ENCODE measurements around the gene FBXO2. TPM values are rescaled to one million over a fixed set of nuclear protein-coding genes. Genes with fewer than 3 reads are reported as not detected.
"Not testable (repeated sequence)": the region's sequence is repeated elsewhere in the genome, so short reads cannot be mapped to it uniquely, and the experiment has no call there.

The FBXO2 gene
- total RNA-seq, 1 donor from 2014 or later: 64.0 TPM

- peaks cover under 1% of the 10 kb centered on the region for H3K9me3 ChIP-seq (ENCODE audit: insufficient read depth, low read depth, low read length)
- no peaks in the 10 kb centered on the region for H3K4me1 Mint-ChIP-seq (ENCODE audit: low read depth, unreplicated experiment)
- H3K36me3 ChIP-seq (ENCODE audit: insufficient read depth, low read length): no peaks in the 10 kb centered on the region
- no peak overlapping the region for H3K27ac Mint-ChIP-seq (ENCODE audit: unreplicated experiment)
- no peaks in the 10 kb centered on the region for H3K79me2 ChIP-seq (ENCODE audit: insufficient read depth, low read length)
- peaks cover 5% of the 10 kb centered on the region for H3K27me3 ChIP-seq (ENCODE audit: insufficient read depth, low read length)
- no peak overlapping the region for H3K27ac ChIP-seq (ENCODE audit: low read depth, low read length)
- peaks cover 67% of the 10 kb centered on the region for H3K27me3 Mint-ChIP-seq (ENCODE audit: low read depth, unreplicated experiment)
- H3K4me2 ChIP-seq (ENCODE audit: low read length): no peak overlapping the region
- H3K9me3 Mint-ChIP-seq (ENCODE audit: unreplicated experiment): no peaks in the 10 kb centered on the region
- TF ChIP-seq EZH2 (IDR thresholded peaks at IDR 0.05; ENCODE audit: insufficient read depth, low read length): no peak
- no peak for TF ChIP-seq CTCF (IDR thresholded peaks at IDR 0.05; ENCODE audit: insufficient read depth, low read depth, low read length)
- H3K4me3 ChIP-seq (ENCODE audit: insufficient read depth, low read depth, low read length): no peak overlapping the region
- H3K9ac ChIP-seq (ENCODE audit: low read length): no peak overlapping the region
- no peak overlapping the region for H2AFZ ChIP-seq (ENCODE audit: low read depth, low read length)
- no peaks in the 10 kb centered on the region for H4K20me1 ChIP-seq (ENCODE audit: insufficient read depth, low read length)
- DNase-seq (ENCODE audit: low read depth): no peak
- H3K4me3 Mint-ChIP-seq (ENCODE audit: unreplicated experiment): no peak overlapping the region
- H3K36me3 Mint-ChIP-seq (ENCODE audit: low read depth, unreplicated experiment): no peaks in the 10 kb centered on the region
- FAIRE-seq: no peak
- no peaks in the 10 kb centered on the region for H3K4me1 ChIP-seq (ENCODE audit: insufficient read depth, low read length)
Measured at GRCh38 chr1:11611638-11612327, 42.4 kb downstream of the FBXO2 start.

DNA sequence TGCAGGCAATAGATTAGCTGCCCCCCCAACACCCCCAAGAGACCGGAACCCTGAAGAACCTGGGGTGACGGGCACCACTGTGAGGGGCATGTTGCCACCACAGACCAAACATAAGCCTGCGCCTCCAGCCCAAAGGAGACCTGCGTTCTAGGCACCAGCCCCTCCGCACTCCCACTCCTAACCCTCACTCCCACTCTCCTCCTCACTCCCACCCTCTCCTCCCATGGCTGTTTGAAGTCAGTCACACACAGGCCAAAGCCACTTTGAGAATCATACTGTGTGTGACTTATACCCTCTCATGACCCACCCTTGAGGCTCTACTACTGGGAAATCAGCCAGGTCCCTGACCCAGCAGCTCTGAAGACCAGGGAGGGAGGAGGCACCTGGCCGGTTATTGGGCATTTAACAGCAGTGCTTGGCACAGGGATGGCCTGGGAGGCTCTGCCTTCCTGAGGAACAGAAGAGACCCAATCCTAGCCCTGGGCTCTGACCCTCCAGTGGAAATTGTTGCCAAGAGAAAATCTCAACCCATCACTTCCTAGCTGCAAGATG lies 43.5 kb downstream of the FBXO2 start:
- DNase-seq (ENCODE audit: low read depth) (no peak), FAIRE-seq (no peak)
- Mint-ChIP-seq H3K4me1 (ENCODE audit: low read depth, unreplicated experiment) (no peaks in the 10 kb centered on the region), H3K36me3 (ENCODE audit: low read depth, unreplicated experiment) (peaks cover 1% of the 10 kb centered on the region), H3K9me3 (ENCODE audit: unreplicated experiment) (peaks cover 5% of the 10 kb centered on the region), H3K27me3 (ENCODE audit: low read depth, unreplicated experiment) (peaks cover 60% of the 10 kb centered on the region), H3K4me3 (ENCODE audit: unreplicated experiment) (no peak overlapping the region), H3K27ac (ENCODE audit: unreplicated experiment) (no peak overlapping the region)
- Histone ChIP-seq H3K4me1 (ENCODE audit: insufficient read depth, low read length) (no peaks in the 10 kb centered on the region), H3K9me3 (ENCODE audit: insufficient read depth, low read depth, low read length) (peaks cover 2% of the 10 kb centered on the region), H2AFZ (ENCODE audit: low read depth, low read length) (no peak overlapping the region), H3K4me3 (ENCODE audit: insufficient read depth, low read depth, low read length) (no peak overlapping the region), H3K36me3 (ENCODE audit: insufficient read depth, low read length) (no peaks in the 10 kb centered on the region), H3K27me3 (ENCODE audit: insufficient read depth, low read length) (peaks cover 5% of the 10 kb centered on the region), H4K20me1 (ENCODE audit: insufficient read depth, low read length) (no peaks in the 10 kb centered on the region), H3K9ac (ENCODE audit: low read length) (no peak overlapping the region), H3K27ac (ENCODE audit: low read depth, low read length) (no peak overlapping the region), H3K4me2 (ENCODE audit: low read length) (no peak overlapping the region), H3K79me2 (ENCODE audit: insufficient read depth, low read length) (no peaks in the 10 kb centered on the region)
- TF ChIP-seq EZH2 (IDR thresholded peaks at IDR 0.05; ENCODE audit: insufficient read depth, low read length) (no peak), CTCF (IDR thresholded peaks at IDR 0.05; ENCODE audit: insufficient read depth, low read depth, low read length) (no peak)

DNA sequence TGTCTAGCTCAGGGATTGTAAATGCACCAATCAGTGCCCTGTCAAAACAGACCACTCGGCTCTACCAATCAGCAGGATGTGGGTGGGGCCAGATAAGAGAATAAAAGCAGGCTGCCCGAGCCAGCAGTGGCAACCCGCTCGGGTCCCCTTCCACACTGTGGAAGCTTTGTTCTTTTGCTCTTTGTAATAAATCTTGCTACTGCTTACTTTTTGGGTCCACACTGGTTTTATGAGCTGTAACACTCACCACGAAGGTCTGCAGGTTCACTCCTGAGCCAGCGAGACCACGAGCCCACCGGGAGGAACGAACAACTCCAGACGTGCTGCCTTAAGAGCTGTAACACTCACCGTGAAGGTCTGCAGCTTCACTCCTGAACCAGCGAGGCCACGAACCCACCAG lies 44.9 kb downstream of the FBXO2 start:
- H3K36me3 Mint-ChIP-seq (ENCODE audit: low read depth, unreplicated experiment); H4K20me1 ChIP-seq (ENCODE audit: insufficient read depth, low read length); H3K4me3 ChIP-seq (ENCODE audit: insufficient read depth, low read depth, low read length); H3K27ac Mint-ChIP-seq (ENCODE audit: unreplicated experiment); H3K9me3 ChIP-seq (ENCODE audit: insufficient read depth, low read depth, low read length); H3K4me1 ChIP-seq (ENCODE audit: insufficient read depth, low read length); H3K79me2 ChIP-seq (ENCODE audit: insufficient read depth, low read length); DNase-seq (ENCODE audit: low read depth); H3K4me1 Mint-ChIP-seq (ENCODE audit: low read depth, unreplicated experiment); H2AFZ ChIP-seq (ENCODE audit: low read depth, low read length); H3K4me3 Mint-ChIP-seq (ENCODE audit: unreplicated experiment); H3K27me3 ChIP-seq (ENCODE audit: insufficient read depth, low read length); H3K9me3 Mint-ChIP-seq (ENCODE audit: unreplicated experiment); H3K27ac ChIP-seq (ENCODE audit: low read depth, low read length); H3K36me3 ChIP-seq (ENCODE audit: insufficient read depth, low read length); H3K4me2 ChIP-seq (ENCODE audit: low read length); FAIRE-seq; H3K9ac ChIP-seq (ENCODE audit: low read length): not testable (repeated sequence)
- peaks cover 54% of the 10 kb centered on the region for H3K27me3 Mint-ChIP-seq (ENCODE audit: low read depth, unreplicated experiment)

DNA sequence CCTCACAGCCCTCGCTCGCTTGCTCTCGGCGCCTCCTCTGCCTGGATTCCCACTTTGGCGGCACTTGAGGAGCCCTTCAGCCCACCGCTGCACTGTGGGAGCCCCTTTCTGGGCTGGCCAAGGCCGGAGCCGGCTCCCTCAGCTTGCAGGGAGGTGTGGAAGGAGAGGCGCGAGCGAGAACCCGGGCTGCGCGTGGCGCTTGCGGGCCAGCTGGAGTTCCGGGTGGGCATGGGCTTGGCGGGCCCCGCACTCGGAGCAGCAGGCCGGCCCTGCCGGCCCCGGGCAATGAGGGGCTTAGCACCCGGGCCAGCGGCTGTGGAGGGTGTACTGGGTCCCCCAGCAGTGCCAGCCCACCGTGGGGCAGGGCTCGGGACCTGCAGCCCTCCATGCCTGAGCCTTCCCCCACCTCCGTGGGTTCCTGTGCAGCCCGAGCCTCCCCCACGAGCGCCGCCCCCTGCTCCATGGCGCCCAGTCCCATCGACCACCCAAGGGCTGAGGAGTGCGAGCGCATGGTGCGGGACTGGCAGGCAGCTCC lies 45.6 kb downstream of the FBXO2 start:
- not testable (repeated sequence) for H3K4me1 Mint-ChIP-seq (ENCODE audit: low read depth, unreplicated experiment); H3K4me1 ChIP-seq (ENCODE audit: insufficient read depth, low read length); H3K27me3 ChIP-seq (ENCODE audit: insufficient read depth, low read length); H3K27ac Mint-ChIP-seq (ENCODE audit: unreplicated experiment); H3K36me3 Mint-ChIP-seq (ENCODE audit: low read depth, unreplicated experiment); H2AFZ ChIP-seq (ENCODE audit: low read depth, low read length); H3K4me2 ChIP-seq (ENCODE audit: low read length); H3K4me3 Mint-ChIP-seq (ENCODE audit: unreplicated experiment); H3K4me3 ChIP-seq (ENCODE audit: insufficient read depth, low read depth, low read length); H3K9me3 ChIP-seq (ENCODE audit: insufficient read depth, low read depth, low read length); H4K20me1 ChIP-seq (ENCODE audit: insufficient read depth, low read length); H3K9ac ChIP-seq (ENCODE audit: low read length); H3K36me3 ChIP-seq (ENCODE audit: insufficient read depth, low read length); FAIRE-seq; H3K27ac ChIP-seq (ENCODE audit: low read depth, low read length); H3K79me2 ChIP-seq (ENCODE audit: insufficient read depth, low read length); DNase-seq (ENCODE audit: low read depth); H3K9me3 Mint-ChIP-seq (ENCODE audit: unreplicated experiment)
- H3K27me3 Mint-ChIP-seq (ENCODE audit: low read depth, unreplicated experiment): peaks cover 49% of the 10 kb centered on the region

All from astrocyte (in vitro differentiated cells and primary cell).